Measurements from ENCODE around the gene HOXA9.

HOXA9 gene

GRCh38 chr7:27124902-27125689 lies 40.2 kb downstream of the HOXA9 start:
- DNase-seq, result no peak

DNA sequence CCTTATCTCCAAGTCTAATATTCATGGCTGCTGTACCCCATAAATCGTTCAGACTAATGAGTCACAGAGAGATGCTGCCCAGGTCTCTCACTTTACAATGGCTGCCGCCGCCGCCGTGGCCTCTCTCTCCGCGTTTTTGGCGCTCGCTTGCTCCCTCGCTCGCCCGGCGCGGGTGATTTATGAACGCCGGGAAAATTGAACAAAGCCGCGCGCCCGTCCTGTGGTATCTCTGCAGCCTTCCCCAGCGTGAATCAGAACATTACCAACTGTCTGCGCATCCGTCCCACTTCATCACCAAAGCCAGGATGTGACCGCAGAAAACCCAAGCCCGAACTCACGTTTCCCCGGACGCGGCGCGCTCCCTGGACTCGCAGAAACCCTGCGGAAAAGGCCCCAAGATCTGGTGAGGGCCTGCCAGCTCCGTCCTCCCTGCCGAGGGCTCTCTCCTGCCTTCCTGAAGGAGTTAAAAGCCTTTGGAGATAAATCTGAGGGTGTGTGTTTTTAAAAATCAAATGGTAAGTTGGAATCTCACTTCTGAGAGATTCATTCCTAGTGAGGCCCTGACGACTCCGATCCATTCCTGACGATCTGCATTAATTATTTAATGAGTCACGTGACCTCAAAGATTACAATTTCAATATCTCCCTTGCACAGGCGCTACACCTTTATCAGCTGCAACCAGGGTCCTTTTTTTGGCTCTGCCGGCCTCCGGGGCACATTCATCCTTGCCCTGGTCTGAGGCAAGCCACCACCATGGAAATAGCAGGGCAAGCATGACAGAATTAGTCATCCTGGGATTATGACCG lies 41.0 kb downstream of the HOXA9 start:
- no peak for DNase-seq

- no peak for DNase-seq
Measured at GRCh38 chr7:27123477-27124053, 41.8 kb downstream of the HOXA9 start.

- DNase-seq, result no peak
Measured at GRCh38 chr7:27123007-27123476, 42.3 kb downstream of the HOXA9 start.

GRCh38 chr7:27122077-27122910 lies 43.0 kb downstream of the HOXA9 start:
- DNase-seq, result no peak

- no peak for DNase-seq
Measured at GRCh38 chr7:27121684-27122076, 43.7 kb downstream of the HOXA9 start.

DNA sequence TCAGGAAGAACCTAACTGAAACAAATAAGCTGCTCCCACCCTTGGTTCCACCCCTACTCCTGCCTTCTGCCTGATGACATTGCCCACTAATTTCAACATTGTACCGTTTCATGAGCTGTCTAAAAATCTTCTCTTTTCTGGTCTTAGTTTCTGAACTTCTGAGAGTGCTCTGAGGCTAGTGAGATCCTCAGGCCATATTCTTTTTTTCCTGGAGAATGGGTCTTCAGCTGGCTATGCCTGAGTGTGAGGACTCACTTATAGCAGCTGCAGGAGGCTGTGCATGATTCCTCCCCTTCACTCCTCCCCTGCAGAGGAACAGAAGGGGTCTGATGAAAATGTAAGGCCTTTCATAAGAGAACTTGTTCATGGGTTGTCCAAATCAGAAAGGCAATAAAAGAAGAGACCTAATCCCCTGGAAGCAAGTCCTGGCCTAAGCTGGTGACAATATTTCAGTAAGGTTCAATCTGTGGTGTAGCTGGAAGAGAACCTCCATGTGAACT lies 45.9 kb downstream of the HOXA9 start:
- no peak for DNase-seq

GRCh38 chr7:27118580-27118979 lies 46.8 kb downstream of the HOXA9 start:
- DNase-seq, result no peak

DNA sequence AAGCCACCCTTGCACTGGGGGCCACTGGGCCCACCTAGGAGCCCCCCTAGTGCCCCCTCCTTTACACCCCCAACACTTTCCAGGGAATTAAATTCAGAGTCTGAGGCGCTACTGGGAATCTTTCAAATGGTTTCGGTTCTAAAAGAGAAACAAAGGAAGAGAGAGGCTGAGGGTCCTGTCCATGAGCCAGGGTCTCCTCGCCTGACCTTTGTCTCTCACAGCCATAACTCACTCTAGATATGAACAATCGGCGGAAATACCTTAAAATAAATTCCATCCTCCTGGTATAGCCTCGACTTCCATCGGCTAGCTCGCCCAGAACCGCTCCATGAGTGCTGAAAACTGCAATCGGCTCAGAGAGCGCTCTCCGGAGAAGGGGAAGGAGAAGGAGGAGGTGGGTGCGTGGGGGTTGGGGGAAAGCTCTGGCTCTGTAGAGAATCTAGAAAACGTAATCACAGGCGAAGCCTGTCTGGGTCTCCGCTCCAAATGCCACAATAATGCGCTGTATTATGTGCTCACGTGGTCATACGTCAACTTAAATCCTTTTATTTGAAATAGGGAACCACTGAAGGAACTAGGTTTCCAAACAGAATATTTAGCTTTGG lies 47.3 kb downstream of the HOXA9 start:
- DNase-seq, result no peak

- no peak for DNase-seq
Measured at GRCh38 chr7:27116962-27117886, 48.1 kb downstream of the HOXA9 start.

GRCh38 chr7:27116031-27116961 lies 49.0 kb downstream of the HOXA9 start:
- DNase-seq, result no peak

DNA sequence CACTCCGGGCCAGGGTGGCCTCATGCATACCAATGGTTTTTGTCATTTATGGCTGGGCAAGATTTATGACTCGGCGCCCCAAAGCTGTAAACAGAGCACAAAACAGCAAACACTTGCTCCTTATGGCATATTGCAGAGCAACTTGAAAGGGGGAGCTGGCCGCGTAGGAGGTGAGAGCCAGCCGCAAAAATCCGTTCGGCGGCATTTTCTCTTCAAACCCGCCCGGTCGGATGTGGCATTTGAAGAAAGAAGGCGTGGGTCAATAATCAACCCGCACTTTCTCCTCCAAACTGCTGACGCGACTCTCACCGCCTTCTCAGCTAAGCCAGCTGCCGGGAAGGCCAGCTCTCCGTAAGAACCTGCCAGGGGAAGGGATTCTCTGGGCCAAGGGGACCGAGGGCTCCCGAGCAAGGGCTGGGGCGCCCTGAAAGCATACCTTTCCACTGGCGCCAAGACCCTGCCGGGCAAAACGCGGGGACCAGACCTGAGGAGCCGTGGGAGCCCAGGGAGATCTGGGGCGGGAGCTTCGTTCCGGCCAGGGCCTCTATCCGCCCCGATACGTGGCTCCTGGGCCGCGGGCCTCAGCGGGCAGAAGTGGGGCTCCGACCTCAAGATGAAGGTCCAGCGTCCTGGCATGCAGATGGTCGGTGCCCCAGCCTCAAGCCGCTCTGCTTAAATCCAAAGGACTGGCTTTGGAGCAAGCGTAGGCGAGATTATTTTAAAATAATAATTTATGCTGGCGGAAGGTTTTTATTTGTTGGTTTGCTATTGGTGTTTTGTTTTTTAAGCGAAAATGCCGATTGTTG lies 49.9 kb downstream of the HOXA9 start:
- no peak for DNase-seq

DNA sequence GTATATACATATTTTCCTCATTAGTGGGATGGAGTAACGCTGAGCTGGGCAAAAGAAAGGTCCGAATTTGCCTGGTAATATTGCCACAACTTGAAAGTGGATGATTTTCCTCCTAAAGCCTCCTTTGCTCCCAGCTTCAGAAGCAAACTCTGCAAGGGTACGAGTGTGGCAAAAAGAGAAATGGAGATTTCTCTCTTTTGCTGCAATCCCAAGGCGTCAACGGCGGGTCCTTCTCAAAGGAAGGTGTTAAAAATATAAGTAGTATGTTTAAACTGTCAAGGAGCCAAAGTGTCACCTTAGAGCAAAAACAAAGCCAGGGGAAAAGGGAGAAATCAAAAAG lies 50.5 kb downstream of the HOXA9 start:
- no peak for DNase-seq

- no peak for DNase-seq
Measured at GRCh38 chr7:27113991-27114769, 51.2 kb downstream of the HOXA9 start.

DNA sequence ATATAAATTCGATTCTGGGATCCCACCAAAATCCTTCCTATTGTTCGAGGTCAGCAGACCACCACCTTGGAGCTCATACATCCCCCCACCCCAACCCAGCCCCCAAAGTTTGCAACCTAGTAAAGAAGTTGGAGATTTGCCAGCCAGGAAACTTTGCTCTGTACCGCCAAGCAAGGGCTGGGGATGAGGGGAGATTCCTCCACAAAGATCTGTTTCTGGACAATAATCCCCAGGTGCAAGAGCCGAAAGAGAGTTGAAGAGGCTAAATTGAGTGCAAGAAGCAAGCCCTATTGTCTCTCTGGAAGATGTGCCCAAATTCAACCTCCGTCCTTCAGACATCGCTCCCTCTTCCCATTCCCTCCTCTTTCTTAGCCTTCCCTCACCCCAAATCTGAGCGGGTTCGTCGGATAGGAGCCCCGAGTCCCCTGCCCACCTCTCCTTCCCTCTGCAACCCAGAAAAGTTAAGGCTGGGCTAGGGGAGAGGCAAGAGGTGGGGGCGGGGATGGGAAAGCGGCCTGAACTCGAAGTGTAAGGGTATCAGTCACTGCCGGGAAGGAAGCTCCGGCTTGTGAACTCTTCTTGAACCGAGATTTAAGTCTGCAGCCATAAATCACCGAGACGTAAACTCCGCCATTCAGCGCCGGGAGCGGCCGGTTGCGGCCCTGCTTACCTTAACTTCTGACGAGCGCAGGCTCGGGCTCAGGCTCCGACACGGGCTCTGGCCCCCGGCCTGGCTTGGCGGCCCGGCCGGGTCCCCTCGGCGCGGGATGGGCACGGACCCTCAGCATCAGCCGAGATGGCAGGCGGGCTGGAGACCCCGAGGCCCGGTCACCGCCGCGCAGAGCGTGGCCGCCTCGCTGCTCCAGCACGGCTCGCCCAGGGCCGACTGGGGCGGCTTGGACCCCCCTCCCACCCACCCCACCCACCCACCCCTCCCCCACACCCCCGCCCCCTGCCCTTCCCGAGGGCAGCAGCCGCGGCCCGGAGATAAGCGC lies 52.1 kb downstream of the HOXA9 start:
- DNase-seq, result no peak
